Thyroid gland (tissue), 4 donors: ENCODE results near the gene SWT1. TPM values are rescaled to one million over a fixed set of nuclear protein-coding genes. Genes with fewer than 3 reads are reported as not detected.

Experiments
- DNase-seq, 2 donors: peaks; one replicate each; pipeline ENCODE4 v3.0.0-alpha.2; 2019
- H3K27ac ChIP-seq, 3 donors: fragments of 200-600 bp; sonication (generic); 1 replicate in 2 of 3; 2 replicates in 1 of 3; pipeline ENCODE4 v1.5.1; 2016 to 2019; ENCODE audit warnings: mild to moderate bottlenecking in 1 of 3, moderate library complexity in 1 of 3
- H3K27me3 ChIP-seq: fragments of 200-600 bp; sonication (generic); one replicate; pipeline ENCODE4 v1.5.1; 2019
- H3K36me3 ChIP-seq, 2 donors: fragments of 200-600 bp; sonication (generic); one replicate each; pipeline ENCODE4 v1.5.1; 2016 to 2019
- H3K4me1 ChIP-seq, 2 donors: fragments of 200-600 bp; sonication (generic); one replicate each; pipeline ENCODE4 v1.5.1; 2017 to 2019
- H3K4me3 ChIP-seq, 3 donors: fragments of 200-600 bp; sonication (generic); replicated peaks in 1 of 3; 1 replicate in 2 of 3; 2 replicates in 1 of 3; pipeline ENCODE4 v1.5.1; 2016; ENCODE audit warnings: mild to moderate bottlenecking in 1 of 3
- H3K9me3 ChIP-seq: fragments of 200-600 bp; sonication (generic); one replicate; pipeline ENCODE4 v1.5.1; 2017
- CTCF ChIP-seq, 6 experiments: fragments of 200-600 bp in 3 of 6; fragments of 450-650 bp in 3 of 6; sonication (generic) in 3 of 6; IDR thresholded peaks; one replicate each; pipeline ENCODE4 v1.5.1; 2016 to 2019; ENCODE audit warnings: antibody characterized with exemption in 6 of 6, mild to moderate bottlenecking in 2 of 6, inconsistent platforms in 1 of 6, moderate library complexity in 1 of 6
- POLR2A ChIP-seq, 2 donors: fragments of 450-650 bp; IDR thresholded peaks; one replicate each; pipeline ENCODE4 v1.6.1; 2017; ENCODE audit warnings: antibody characterized with exemption in 2 of 2, mild to moderate bottlenecking in 2 of 2, moderate library complexity in 1 of 2
- WGBS, 2 donors: methylation state at CpG; one replicate each; pipeline ENCODE4 v1.1.5; 2017; 5-methylcytosine and 5-hydroxymethylcytosine counted together
- intact Hi-C: fragments of 100-400 bp; cut with DNase I; formaldehyde crosslinking; loops from one replicate; pipeline ENCODE4 v1.15.1; 2023
- small RNA-seq: library from RNA; depleted of rRNA; stranded (forward); fragments of <200 nt; gene quantifications from one replicate; pipeline ENCODE3, GENCODE V24; 2016
- total RNA-seq, 4 donors: library from RNA; depleted of rRNA; stranded (reverse); fragments of >200 nt; gene quantifications; one replicate each; pipeline ENCODE4 v1.2.3, GENCODE V29; 2016

Gene SWT1
- total RNA-seq, 4 donors from 2014 or later = 9.4 to 13.4 (median 11.4) TPM

GRCh38 chr1:185337246-185337645 lies 180.3 kb downstream of the SWT1 start:
- no peaks in the 10 kb centered on the region for H3K36me3 ChIP-seq
- H3K4me1 ChIP-seq = no peaks in the 10 kb centered on the region
- intact Hi-C loops = no loop called here
- 83 to 89% methylated on average over 4 of the region's 4 CpGs for WGBS, 2 donors
- TF ChIP-seq POLR2A (IDR thresholded peaks at IDR 0.05) (no peak), CTCF (IDR thresholded peaks at IDR 0.05) (no peak)
- H3K9me3 ChIP-seq = no peaks in the 10 kb centered on the region
- H3K27ac ChIP-seq = no peak overlapping the region
- DNase-seq = no peak
- no peaks in the 10 kb centered on the region for H3K27me3 ChIP-seq
- H3K4me3 ChIP-seq = no peak overlapping the region

DNA sequence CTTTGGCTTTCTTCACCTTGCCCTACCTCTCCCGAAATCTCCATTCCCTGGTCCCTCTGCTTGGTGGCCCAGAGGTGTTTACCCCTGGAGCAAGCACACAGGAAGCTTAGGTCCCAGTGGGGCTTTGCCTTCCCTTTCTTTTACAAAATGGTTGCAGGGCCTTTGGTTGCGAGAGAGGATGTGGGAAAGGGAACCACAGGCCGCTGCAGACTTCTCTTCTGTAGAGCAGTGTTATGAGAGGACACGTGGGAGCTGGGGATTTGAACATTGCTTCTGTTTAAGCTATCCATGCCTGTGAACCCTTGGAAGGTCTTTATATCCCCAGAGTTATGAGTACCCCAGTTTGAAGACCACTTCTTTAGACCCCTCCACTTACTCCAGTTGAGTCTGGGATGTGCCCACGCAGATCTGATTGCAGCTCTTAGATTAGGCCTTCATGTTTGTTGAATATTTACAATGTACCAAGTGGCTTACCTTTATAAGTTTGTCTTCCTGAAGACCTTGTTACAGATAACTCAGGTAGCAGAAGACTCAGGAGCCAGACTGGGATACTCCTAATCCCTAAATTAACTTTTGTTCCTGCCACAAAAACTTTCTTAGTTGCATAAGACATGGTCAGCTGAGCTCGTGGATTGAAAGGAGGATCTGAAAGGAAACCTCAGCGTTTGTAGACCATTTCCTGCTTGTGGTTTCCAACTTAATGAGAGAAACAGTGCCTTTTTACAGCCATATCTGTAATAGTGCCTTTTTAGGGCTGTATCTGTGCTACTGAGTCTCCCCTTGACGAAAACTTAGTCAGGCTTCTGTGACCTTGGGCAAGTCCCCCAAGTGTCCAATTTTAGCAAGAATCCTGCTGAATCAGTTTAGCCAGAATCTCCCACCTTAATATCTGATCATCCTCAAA lies 182.0 kb downstream of the SWT1 start:
- WGBS, 2 donors = 79 to 89% methylated on average over 8 of the region's 8 CpGs
- Histone ChIP-seq H3K27me3 (no peaks in the 10 kb centered on the region), H3K36me3 (no peaks in the 10 kb centered on the region), H3K4me3 (no peak overlapping the region), H3K27ac (no peak overlapping the region), H3K4me1 (no peaks in the 10 kb centered on the region), H3K9me3 (no peaks in the 10 kb centered on the region)
- peak in 1 of 2 donors; percentile 3 for DNase-seq
- intact Hi-C loops = no loop called here
- TF ChIP-seq CTCF (IDR thresholded peaks at IDR 0.05) = no peak
- TF ChIP-seq POLR2A (IDR thresholded peaks at IDR 0.05) = no peak

GRCh38 chr1:185341196-185341781 lies 184.3 kb downstream of the SWT1 start:
- H3K9me3 ChIP-seq = no peaks in the 10 kb centered on the region
- H3K27ac ChIP-seq = no peak overlapping the region
- TF ChIP-seq POLR2A (IDR thresholded peaks at IDR 0.05) (no peak), CTCF (IDR thresholded peaks at IDR 0.05) (no peak)
- no peaks in the 10 kb centered on the region for H3K36me3 ChIP-seq
- no peak for DNase-seq
- no peaks in the 10 kb centered on the region for H3K4me1 ChIP-seq
- intact Hi-C loops = no loop called here
- no peak overlapping the region for H3K4me3 ChIP-seq
- no peaks in the 10 kb centered on the region for H3K27me3 ChIP-seq

Small RNA genes lying within 50 kb of the gene (small RNA-seq; reads per million reads assigned to genes)
- gene RF00019 = not detected

Other genes starting within 250 kb of the SWT1 start
- 10 to 100 TPM in 2 of 4 donors, 1 to 10 TPM in 2; 6.9 to 13.2 (median 10.2) TPM for gene NIBAN1, start 182.7 kb upstream of the SWT1 start, total RNA-seq
- 10 to 100 TPM; 18.0 to 23.2 (median 20.8) TPM for gene RNF2, start 111.6 kb upstream of the SWT1 start, total RNA-seq
- 10 to 100 TPM; 25.2 to 31.7 (median 27.1) TPM for gene TRMT1L, start 214 bp upstream of the SWT1 start, total RNA-seq
- 10 to 100 TPM; 51.7 to 87.8 (median 61.1) TPM for gene IVNS1ABP, start 160.1 kb downstream of the SWT1 start, total RNA-seq